ENCODE results near the gene IMMP2L.

Gene IMMP2L

DNA sequence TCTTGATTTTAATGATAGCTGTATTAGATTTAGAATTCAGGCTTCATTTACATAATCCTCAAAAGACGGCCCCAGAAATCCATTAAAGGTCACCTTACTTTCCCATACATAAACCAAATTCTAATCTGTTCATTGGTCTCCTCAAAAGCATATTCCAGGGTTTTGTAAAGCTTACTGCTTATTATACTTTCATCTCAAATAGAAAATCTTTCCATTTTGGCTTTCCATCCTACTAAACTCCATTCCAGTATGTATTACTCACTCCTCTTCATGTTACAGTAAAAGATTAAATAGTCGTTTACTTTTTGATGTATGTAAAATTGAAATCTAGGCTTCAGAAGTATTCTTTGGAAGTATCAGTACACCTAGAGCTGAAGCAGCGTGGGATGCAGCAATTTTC, 614.9 kb downstream of the IMMP2L start:
- Histone ChIP-seq H3K27ac (ENCODE audit: low read depth, low read length) (no peak overlapping the region), H3K9me3 (ENCODE audit: insufficient read depth, low read length) (no peaks in the 10 kb centered on the region), H3K9me2 (replicated peaks; ENCODE audit: insufficient read depth, low read length) (no peaks in the 10 kb centered on the region), H2AFZ (ENCODE audit: low read depth, low read length, severe bottlenecking) (no peak overlapping the region), H3K79me2 (ENCODE audit: insufficient read depth, low read length) (no peaks in the 10 kb centered on the region), H3F3A (ENCODE audit: insufficient read depth) (no peaks in the 10 kb centered on the region), H3K4me3 (ENCODE audit: insufficient read depth, low read length, poor library complexity, severe bottlenecking) (no peak overlapping the region), H3K27me3 (ENCODE audit: low read length) (no peaks in the 10 kb centered on the region), H3K9ac (ENCODE audit: low read length) (no peak overlapping the region), H4K20me1 (ENCODE audit: low read depth, low read length) (no peaks in the 10 kb centered on the region), H3K36me3 (ENCODE audit: low read length) (no peaks in the 10 kb centered on the region), H3K4me2 (ENCODE audit: low read depth, low read length, poor library complexity, severe bottlenecking) (no peak overlapping the region)
- TF ChIP-seq EZH2phosphoT487 (conservative IDR thresholded peaks at IDR 0.05; ENCODE audit: low read length) = no peak
- TF ChIP-seq, protein P1, sequence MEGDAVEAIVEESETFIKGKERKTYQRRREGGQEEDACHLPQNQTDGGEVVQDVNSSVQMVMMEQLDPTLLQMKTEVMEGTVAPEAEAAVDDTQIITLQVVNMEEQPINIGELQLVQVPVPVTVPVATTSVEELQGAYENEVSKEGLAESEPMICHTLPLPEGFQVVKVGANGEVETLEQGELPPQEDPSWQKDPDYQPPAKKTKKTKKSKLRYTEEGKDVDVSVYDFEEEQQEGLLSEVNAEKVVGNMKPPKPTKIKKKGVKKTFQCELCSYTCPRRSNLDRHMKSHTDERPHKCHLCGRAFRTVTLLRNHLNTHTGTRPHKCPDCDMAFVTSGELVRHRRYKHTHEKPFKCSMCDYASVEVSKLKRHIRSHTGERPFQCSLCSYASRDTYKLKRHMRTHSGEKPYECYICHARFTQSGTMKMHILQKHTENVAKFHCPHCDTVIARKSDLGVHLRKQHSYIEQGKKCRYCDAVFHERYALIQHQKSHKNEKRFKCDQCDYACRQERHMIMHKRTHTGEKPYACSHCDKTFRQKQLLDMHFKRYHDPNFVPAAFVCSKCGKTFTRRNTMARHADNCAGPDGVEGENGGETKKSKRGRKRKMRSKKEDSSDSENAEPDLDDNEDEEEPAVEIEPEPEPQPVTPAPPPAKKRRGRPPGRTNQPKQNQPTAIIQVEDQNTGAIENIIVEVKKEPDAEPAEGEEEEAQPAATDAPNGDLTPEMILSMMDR (IDR thresholded peaks at IDR 0.05; ENCODE audit: insufficient read depth, low read length, poor library complexity, severe bottlenecking) = no peak

DNA sequence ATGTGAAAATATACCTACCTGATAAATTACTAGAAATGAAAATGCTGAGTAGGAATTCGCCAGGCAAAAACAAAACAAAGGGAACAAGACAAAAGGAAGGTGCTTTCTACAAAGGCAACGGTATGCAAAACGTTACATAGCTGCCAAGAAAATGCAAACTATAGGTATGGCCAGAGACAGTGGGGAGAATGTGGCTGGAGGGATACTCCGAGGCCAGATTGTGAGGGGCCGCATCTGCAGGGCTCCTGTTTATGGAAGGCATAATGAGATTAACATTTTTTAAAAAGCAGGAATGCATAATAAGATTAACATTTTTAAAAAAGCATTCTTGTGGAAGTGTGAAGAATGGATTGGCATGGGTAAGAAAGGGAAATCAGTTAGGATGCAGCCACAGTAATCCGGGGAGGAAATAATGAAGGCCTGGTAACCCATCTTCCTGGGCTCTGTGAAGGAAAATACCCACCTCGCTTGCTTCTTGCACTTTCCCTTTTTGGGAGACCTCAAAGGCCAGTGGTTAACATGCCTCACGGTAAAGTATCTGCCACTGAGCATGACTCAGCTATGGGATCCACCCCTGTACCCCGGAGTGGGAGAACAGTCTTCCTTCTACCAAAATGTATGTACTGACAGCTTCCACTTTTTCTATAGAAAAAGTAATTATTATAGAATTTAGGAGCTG, 617.2 kb downstream of the IMMP2L start:
- Histone ChIP-seq H4K20me1 (ENCODE audit: low read depth, low read length) (no peaks in the 10 kb centered on the region), H3K9me2 (replicated peaks; ENCODE audit: insufficient read depth, low read length) (no peaks in the 10 kb centered on the region), H3K4me3 (ENCODE audit: insufficient read depth, low read length, poor library complexity, severe bottlenecking) (no peak overlapping the region), H3K27me3 (ENCODE audit: low read length) (no peaks in the 10 kb centered on the region), H3K4me2 (ENCODE audit: low read depth, low read length, poor library complexity, severe bottlenecking) (no peak overlapping the region), H3K36me3 (ENCODE audit: low read length) (no peaks in the 10 kb centered on the region), H2AFZ (ENCODE audit: low read depth, low read length, severe bottlenecking) (no peak overlapping the region), H3K9ac (ENCODE audit: low read length) (no peak overlapping the region), H3K9me3 (ENCODE audit: insufficient read depth, low read length) (no peaks in the 10 kb centered on the region), H3F3A (ENCODE audit: insufficient read depth) (no peaks in the 10 kb centered on the region), H3K79me2 (ENCODE audit: insufficient read depth, low read length) (no peaks in the 10 kb centered on the region), H3K27ac (ENCODE audit: low read depth, low read length) (no peak overlapping the region)
- TF ChIP-seq EZH2phosphoT487 (conservative IDR thresholded peaks at IDR 0.05; ENCODE audit: low read length) = no peak
- TF ChIP-seq, protein P1 (IDR thresholded peaks at IDR 0.05; ENCODE audit: insufficient read depth, low read length, poor library complexity, severe bottlenecking) = no peak

DNA sequence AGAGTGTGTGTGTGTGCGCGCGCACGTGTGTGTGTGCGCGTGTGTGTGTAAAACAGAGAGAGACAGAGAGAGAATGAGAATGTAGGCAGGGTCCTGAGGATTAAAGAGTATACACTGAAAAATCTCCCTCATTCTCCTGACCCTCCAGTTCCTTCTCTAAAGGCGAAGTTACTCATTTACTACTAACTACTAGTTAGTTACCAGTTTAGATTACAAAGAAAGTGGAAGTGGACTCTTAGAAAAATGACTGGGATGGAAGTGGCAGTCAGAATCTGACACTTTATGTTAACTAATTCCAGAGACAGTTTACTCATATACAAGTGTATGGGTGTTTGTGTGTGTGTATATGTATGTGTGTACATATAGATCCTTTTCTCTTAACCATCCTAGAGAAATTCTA, 617.8 kb downstream of the IMMP2L start:
- Histone ChIP-seq H3K4me3 (ENCODE audit: insufficient read depth, low read length, poor library complexity, severe bottlenecking) (no peak overlapping the region), H3K9ac (ENCODE audit: low read length) (no peak overlapping the region), H3K9me3 (ENCODE audit: insufficient read depth, low read length) (no peaks in the 10 kb centered on the region), H3K4me2 (ENCODE audit: low read depth, low read length, poor library complexity, severe bottlenecking) (no peak overlapping the region), H4K20me1 (ENCODE audit: low read depth, low read length) (no peaks in the 10 kb centered on the region), H3K27ac (ENCODE audit: low read depth, low read length) (no peak overlapping the region), H2AFZ (ENCODE audit: low read depth, low read length, severe bottlenecking) (no peak overlapping the region), H3K79me2 (ENCODE audit: insufficient read depth, low read length) (no peaks in the 10 kb centered on the region), H3K27me3 (ENCODE audit: low read length) (no peaks in the 10 kb centered on the region), H3F3A (ENCODE audit: insufficient read depth) (no peaks in the 10 kb centered on the region), H3K9me2 (replicated peaks; ENCODE audit: insufficient read depth, low read length) (no peaks in the 10 kb centered on the region), H3K36me3 (ENCODE audit: low read length) (no peaks in the 10 kb centered on the region)
- no peak for TF ChIP-seq EZH2phosphoT487 (conservative IDR thresholded peaks at IDR 0.05; ENCODE audit: low read length)
- TF ChIP-seq, protein P1 (IDR thresholded peaks at IDR 0.05; ENCODE audit: insufficient read depth, low read length, poor library complexity, severe bottlenecking) = no peak

All from SU-DHL-6 (cell line).